NCI-H82 (cell line): ENCODE data around the gene PYGM.
A peak's percentile ranks its signal among the peaks of the same experiment; 100 is the strongest.
"Not testable (repeated sequence)": the region's sequence is repeated elsewhere in the genome, so short reads cannot be mapped to it uniquely, and the experiment has no call there.

ENCODE experiments used
- DNase-seq: peaks from one replicate; lab custom pipeline; 2025; lab: John Stamatoyannopoulos, UW

The PYGM gene

DNA sequence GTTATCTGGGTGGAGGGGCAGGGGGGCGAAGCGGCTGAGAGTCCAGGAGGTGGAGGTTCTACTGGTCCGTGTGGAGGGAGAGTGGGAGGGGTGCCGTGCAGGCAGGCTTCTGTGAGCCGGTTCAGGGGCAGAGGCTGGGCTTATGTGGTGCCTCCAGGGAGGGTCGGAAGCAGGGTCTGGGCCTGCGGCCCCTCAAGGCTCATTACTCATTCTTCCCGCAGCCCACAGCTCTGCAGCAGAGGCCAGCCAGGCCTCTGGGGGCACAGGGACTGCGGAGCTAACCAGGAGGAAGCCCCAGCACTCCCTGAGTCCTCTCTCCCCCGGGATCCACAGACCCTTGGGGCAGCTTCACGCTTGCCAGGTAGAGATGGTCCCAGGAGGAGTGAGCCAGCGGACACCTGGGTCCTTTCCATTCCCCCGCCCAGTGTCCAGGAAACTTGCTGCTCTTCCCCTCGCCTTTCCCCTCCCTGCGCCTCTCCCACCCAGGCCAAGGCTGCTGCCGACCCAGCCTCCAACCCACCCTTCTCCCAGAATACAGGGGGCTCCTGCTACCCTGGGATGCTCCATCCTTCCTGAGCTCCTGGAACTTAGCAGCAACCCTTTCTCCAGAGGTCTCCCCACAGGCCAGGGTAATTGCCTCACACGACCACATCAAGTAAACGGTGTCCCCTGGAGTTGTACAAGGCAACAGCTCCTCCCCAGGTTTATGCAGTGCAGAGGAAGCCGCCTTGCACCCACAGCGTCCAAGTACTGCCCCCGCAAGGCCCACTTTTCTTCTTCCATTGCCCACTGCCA lies 43.1 kb downstream of the PYGM start:
- no peak for DNase-seq

DNA sequence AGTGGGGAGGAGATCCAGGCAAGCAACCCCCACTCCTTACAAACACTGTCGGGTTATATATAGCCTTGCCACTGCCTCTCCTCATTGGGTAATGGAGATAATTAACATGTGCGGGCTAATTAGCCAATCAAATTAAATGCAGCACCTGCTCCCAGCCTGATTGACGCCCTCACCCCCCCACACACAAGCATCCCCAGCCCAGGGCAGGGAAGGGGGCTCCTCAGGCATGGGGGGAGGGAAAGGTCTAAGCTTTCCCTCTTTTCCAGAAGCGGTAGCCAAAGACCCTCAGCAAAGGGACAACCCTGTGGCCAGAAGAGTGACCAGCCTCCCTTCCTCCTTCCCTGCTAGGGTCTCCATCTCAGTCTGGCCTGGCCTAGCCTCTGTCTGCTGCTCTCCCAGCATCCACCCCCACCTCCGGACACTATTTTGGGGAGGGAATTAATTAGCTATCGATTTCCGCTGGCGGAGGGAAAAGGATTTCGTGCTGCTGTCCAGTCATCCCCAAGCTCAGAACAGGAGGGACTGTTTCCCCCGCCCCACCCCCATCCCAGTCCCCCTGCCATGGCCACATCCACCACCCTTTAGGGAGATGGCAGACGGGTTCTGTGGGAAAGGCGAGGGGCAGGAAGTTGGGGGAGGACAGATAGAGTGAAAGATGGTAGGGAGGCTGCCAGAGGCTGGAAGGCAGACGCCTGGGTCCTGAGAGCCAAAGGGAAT lies 43.9 kb downstream of the PYGM start:
- DNase-seq, result peak; percentile 34

DNA sequence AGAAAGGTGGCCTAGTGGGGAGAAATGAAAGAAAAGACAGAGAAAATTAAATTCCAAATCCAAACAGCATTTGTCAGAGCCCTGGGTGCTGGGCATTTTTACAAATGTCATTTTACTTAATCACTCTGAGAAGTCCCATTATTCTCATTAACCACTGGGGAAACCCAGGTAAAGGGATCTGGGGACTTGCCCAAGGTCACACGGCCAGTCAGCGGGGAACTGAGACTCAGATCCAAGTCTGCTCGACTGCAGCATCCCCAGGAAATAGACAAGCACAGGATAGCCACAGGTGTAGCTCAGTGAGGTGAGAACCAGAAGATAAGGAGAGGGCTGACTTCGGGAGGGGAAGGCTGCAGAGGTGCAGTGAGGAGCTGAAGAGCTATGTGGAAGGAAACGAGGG lies 44.7 kb downstream of the PYGM start:
- no peak for DNase-seq

DNA sequence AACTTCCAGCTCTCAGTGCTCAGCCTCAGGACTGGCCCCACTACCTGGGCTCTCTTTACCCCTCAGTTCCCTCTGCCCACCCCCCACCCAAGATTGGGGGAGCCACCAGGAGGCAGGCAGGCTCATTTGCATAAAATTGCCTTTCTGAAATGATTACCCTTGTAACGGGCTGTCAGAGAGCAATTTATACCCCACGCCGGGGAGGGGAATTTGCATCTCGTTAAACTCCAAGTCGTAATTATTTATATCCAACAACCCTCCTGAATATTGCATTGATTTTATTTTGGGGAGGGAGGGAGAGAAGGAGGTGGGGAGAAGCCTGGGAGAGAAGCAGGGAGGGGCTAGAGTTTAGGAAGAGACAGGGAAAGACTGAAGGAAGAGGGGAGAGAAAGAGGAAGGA lies 45.1 kb downstream of the PYGM start:
- DNase-seq, result no peak

DNA sequence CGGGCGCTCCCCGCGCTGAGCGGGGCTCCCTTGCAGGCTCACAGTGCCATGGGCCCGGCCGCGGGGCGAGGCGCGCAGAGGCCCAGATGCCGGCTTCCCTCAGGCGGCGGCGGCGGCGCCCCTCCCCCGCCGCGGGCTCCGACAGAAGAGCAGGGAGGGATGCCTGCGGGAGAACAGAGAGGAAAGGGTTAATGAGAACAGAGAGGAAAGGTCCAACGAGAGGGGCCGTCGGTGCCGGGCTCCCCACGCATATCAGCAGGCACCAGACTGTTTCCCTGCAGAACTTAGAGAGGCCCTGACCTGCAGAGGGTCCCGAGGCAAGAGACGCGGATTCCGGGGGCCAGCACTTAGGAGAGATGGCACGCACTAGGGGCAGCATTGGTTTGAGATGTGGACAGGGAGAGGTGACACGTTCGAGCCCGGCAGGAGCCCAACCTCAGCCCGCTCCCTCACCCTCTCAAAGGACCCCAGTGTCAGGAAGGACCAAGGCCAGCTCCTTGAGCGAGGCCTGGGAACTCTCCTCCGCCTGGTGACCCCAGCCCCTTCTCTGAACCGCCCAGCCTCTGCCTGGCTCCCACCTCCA lies 45.9 kb downstream of the PYGM start:
- DNase-seq, result no peak

DNA sequence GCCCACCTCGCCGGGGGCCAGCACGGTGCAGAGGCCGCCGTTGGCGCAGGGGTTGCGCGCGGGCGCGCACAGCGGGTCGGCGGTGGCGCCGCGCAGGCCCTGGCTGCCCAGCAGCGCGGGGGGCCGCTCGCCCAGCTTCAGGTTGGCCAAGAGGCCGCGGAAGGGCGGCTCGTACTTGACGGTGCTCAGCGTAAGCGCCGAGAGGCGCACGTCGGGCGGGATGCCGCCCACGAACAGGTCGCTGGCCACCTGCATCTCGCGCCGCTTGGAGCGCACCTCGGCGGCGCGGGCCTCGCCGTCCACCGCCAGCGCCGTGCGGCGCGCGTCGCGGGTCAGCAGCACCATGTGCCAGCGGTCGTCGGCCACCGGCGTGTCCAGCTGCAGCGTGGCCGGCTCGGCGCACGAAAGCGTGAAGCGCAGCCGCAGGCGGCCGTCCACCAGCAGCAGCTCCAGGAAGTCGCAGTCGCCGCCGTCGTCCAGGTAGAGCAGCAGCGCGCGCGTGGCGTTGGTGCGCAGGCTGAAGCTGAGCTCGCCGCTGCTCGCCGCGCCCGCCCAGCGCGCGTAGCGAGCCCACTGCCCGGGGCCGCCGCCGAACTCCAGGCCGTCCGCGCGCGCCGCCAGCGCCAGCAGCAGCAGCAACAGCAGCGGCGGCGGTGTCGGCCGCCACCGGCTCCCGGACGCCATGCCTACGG lies 46.6 kb downstream of the PYGM start:
- peak; percentile 31 for DNase-seq

DNA sequence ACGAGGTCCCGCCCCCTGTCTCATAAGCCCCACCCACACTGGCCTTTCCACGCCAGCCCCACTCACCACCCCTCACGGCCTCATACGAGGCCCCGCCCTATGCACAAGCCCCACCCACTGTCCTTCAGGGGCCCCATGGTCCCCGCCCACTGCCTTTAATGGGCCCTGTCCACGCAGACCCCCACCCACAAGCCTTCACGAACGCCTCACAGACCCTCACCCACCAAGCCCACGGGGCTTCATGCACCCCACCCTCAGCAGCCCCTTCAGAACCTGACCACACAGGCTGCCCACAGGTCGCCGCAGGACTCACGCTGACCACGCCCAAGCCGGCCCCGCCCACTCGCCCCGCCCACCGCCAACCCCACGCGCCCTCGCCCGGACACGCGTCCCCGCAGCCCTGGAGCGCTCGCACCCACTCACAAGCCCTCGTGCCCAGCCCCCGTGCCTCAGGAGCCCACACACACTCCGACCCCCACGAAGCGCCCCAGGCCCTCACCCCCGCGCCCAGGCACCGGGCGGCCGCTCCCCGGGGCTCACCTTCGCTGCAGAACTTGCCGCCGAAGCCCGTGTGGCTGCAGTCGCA lies 47.3 kb downstream of the PYGM start:
- no peak for DNase-seq

DNA sequence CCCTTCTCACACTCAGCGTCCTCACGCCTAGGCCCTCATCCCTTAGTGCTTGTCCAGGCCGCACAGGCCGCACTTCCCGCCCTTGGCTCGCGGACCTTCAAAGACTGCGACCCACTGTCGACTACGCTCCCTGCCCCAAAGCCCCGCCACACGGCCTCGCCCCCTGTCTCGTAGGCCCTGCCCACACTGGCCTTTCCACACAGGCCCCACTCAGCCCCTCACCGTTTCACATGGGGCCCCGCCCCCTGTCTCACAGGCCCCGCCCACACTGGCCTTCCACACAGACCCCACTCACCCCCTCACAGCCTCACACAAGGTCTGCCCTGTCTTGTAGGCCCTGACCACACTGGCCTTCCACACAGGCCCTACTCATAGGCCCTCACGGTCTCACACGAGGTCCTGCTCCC lies 47.8 kb downstream of the PYGM start:
- DNase-seq, result no peak

DNA sequence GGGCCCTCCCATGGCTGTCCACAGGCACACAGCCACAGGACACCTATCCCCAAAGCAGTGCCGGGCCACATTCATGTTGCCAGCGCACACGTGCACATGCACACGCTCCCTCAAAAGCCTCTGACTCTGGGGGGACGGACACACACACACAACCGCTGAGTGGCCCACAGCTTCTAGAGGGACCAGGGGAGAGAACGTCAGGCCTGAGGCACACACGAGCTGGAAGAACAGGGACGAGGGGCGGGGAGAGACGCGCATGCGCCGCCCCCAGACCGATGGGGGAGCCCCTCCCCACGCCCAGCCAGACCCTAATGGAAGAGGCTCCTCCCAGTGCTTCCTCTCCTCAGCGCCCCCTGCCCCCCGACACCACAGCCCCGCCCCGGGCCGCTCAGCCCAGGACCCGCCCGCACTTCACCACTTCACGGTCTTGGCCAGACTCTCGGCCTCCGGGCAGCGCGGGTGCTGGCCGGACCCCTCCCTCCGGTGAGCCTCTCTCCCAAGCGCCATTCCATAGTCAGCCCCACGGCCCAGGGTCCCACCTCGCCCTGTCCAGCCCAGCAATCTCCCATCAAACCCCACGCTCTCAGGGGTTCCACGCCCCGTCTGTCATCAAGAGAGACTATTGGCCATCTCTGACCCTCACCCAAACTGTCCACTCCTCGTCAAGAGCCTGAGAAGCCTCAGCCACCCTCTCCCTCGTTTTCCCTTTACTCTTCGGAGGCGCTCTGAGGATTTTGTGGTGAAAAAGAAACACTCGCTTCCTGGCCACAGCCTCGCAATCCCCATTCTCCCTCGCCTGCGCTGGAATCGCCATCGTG lies 48.4 kb downstream of the PYGM start:
- no peak for DNase-seq

DNA sequence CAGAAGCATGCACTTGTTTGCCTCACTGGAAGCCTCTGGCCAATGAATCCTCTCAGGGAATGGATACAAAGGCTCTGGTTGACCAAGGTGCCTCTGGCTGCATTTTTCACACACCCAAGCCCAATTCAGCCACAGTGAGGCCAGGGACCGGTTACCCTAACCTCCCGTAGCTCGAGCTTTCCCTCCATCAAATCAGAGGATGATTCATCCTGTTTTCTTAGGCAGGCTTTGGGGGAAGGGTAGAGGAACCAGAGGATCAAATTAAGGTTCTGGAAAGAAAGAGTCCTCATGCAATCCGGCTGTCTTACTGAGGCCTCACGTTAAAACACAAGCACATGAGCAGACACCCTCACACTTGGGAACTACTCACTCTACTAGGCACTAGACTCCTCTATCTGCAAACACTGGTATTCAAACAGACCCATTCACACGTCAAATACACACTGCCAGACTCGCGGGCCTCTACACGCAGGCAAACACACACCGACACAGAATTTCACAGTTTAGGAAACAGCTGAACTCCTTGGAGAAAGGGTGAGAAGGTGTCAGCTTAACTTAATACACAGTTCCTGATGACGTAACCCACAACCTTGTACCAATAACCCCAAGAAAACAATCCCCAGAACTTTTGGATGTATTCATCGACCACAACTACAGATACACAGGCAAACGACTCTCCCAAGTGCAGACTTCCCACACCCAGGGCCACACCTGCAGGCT lies 49.2 kb downstream of the PYGM start:
- DNase-seq, result no peak

DNA sequence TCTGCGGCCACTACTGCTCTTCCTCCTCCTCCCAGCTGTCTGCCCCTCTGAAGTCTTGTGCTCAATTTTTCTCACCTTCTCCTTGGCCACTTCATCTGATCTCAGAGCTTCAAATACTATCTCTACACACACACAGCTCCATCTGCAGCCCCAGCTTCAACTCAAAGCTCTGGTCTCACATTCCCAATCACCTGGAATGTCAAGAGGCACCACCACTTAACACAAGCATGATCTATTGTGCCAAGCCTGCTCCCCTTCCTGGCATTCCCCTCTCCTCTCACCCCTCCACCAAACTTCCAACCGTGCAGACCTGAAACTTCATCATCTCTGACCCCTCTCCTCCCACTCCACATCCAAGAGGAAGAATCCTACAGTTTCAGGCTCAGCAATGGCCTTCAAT lies 54.3 kb downstream of the PYGM start:
- no peak for DNase-seq

DNA sequence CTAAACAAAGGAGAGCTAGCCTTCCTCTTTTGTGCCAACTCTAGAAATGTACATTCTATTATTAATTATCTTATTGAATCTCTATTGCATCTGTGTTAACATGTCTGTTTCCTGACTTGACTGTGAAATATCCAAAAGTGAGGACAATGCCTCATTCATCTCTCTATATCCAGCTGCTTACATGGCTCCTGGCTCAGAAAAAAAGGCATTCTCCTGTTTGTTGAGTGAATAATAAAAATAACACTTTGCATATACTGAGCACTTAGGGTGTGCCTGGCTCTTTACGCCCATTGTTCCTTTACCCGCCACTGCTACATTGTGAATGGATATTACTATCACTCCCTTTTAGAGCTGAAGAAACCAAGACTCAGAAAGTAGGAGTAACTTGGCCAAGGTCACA lies 56.7 kb downstream of the PYGM start:
- no peak for DNase-seq

DNA sequence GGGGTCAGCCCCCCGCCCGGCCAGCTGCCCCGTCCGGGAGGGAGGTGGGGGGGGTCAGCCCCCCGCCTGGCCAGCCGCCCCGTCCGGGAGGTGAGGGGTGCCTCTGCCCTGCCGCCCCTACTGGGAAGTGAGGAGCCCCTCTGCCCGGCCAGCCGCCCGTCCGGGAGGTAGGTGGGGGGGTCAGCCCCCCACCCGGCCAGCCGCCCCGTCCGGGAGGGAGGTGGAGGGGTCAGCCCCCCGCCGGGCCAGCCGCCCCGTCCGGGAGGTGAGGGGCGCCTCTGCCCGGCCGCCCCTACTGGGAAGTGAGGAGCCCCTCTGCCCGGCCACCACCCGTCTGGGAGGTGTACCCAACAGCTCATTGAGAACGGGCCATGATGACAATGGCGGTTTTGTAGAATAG lies 57.8 kb downstream of the PYGM start:
- DNase-seq, result not testable (repeated sequence)

DNA sequence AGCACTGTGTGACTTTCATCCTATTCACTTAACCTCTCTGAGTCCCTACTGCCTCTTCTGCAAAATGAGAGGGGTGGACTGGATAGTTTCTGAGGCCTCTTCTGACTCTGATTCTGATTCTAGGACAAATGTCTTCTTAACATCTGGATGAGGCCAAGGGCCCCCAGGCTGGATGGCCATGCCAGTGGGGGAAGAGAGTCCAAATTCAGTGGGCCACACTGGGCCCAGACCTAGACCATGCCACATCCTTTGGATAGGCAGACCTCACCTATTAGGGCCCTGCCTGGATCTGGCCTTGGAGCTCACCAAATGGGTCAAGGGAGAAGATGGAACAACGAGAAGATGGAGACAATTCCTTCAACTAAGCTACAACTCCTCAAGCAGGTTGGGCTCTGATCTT lies 61.3 kb downstream of the PYGM start:
- no peak for DNase-seq

DNA sequence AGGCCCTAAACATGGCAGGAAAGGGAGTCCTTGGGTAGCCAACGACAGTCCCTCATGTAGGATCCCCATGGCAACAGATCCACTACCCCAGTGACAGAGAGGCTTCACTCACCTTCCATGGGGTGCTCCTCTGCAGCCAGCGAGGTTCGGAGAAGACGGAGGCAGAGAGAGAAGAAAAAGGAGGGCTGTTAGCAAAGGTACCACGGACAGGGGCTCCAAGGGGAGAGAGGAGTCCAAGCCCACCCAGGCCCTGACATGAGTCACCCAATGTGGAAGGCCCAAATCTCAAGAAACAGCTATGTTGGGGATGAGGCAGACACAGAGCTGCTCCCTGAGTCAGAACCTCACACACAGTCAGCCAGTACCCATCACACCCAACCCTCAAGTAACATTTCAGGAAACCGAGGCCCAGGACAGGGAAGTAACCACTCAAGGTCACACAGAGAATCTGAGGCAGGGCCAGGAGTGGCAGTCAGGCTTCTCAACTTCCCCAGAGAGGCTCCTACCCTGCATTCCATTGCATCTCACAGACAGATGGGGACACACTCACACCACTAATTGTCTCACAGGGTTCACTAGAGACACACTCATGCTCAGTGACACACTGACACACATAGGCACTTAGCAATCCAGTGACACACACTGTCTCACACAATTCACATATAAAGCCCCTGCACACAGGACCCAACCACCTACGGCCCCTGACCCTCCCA lies 62.0 kb downstream of the PYGM start:
- no peak for DNase-seq
